ENCODE results near the gene IFT172.
"Not testable (repeated sequence)": the region's sequence is repeated elsewhere in the genome, so short reads cannot be mapped to it uniquely, and the experiment has no call there.

The IFT172 gene, protein sequence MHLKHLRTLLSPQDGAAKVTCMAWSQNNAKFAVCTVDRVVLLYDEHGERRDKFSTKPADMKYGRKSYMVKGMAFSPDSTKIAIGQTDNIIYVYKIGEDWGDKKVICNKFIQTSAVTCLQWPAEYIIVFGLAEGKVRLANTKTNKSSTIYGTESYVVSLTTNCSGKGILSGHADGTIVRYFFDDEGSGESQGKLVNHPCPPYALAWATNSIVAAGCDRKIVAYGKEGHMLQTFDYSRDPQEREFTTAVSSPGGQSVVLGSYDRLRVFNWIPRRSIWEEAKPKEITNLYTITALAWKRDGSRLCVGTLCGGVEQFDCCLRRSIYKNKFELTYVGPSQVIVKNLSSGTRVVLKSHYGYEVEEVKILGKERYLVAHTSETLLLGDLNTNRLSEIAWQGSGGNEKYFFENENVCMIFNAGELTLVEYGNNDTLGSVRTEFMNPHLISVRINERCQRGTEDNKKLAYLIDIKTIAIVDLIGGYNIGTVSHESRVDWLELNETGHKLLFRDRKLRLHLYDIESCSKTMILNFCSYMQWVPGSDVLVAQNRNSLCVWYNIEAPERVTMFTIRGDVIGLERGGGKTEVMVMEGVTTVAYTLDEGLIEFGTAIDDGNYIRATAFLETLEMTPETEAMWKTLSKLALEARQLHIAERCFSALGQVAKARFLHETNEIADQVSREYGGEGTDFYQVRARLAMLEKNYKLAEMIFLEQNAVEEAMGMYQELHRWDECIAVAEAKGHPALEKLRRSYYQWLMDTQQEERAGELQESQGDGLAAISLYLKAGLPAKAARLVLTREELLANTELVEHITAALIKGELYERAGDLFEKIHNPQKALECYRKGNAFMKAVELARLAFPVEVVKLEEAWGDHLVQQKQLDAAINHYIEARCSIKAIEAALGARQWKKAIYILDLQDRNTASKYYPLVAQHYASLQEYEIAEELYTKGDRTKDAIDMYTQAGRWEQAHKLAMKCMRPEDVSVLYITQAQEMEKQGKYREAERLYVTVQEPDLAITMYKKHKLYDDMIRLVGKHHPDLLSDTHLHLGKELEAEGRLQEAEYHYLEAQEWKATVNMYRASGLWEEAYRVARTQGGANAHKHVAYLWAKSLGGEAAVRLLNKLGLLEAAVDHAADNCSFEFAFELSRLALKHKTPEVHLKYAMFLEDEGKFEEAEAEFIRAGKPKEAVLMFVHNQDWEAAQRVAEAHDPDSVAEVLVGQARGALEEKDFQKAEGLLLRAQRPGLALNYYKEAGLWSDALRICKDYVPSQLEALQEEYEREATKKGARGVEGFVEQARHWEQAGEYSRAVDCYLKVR (N-terminal part only)

DNA sequence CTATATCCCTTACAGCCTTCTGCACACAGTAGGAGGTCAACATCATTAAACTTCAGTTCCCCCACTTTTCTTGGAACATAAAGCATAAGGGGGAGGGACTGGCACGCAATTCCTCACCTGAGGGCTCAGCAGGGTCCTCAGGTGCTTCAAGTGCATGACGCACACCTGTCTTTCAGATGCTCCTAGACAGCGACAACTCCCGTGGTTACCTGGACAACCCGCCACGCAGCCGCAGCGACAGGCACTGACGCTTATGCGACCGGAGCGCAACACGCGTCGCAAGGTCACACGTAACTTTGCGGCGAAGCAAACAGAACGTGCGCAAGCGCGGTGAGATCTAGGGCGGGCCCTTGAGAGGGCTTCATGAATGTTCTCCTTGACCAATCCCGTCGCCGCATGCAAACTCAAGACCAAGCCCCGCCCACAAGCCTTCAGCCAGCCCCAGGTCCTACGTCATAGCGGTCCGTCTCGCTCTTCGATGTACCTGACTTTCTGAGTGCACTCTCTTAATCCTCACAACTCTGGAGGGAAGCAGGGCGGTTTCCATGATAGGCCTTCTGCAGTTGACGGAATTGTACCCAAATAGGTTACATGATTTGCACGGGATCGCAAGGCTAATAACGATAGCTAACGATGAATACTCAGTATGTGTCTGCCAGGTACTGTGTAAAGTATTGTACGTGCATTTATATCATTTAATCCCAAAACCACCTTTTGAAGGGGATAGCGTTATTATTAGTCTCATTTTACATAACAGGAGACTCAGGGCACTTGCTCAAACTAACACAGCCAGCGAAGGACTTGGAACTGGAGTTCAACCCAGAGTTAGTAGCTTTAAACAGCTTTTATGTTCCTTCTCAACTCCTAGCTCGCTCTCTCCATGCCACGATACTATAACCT lies at the start of gene IFT172:
IFT172 (minus strand) TSS at position 246 of the 900 bp plus-strand sequence; CDS start at position 156, 90 bp downstream.
- peak; percentile 99 for DNase-seq

DNA sequence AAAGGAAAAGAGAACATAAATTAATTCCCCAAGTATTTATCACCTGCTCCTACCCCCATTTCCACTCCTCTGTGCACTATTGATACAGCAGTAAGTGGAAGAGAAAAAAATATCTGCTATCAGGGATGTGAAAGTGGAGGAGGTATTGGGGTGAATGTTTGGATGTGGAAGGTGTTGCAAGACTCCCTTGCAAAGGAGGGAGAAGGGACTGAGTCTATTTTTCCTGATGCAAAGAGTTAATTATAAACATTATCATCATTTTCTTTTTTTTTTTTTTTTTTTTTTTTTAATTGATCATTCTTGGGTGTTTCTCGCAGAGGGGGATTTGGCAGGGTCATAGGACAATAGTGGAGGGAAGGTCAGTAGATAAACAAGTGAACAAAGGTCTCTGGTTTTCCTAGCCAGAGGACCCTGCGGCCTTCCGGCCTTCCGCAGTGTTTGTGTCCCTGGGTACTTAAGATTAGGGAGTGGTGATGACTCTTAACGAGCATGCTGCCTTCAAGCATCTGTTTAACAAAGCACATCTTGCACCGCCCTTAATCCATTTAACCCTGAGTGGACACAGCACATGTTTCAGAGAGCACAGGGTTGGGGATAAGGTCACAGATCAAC lies 49.4 kb upstream of the IFT172 start:
- DNase-seq: not testable (repeated sequence)

DNA sequence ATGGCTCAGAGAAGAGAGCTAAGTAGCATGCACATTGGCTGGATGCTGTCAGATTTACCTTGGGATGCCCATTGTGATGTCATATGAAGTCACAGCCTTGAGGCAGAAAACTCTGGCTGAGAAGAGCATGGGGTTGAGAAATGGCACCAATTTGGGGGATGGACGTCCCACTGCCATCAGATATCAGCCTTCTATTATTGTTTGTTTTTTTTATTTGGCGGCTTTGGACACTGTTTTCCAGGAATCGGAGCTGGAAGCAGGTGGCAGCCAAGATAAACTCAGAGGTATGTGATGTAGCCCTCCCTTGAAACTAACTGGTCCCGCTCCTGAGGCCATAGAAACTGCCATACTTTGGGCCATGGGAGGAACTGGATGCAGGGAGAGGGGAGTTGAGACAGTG lies 47.7 kb upstream of the IFT172 start:
- no peak for DNase-seq

DNA sequence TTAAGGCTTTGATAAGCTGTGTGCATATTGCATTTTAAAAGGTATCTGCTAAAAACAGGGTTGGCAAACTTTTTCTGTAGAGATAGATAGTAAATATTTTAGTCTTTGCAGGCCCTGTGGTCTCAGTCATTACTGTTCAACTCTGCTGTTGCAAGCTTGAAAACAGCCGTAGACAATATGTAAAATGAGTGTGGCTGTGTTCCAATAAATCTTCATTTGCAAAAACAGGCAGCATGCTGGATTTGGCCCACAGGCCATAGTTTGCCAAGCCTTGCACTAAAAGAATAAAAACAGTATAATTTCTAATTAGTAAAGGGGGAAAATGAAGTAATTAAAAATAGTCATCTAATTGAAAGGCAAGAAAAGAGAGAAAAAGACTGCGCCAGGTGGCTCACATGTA lies 42.4 kb upstream of the IFT172 start:
- DNase-seq: no peak

DNA sequence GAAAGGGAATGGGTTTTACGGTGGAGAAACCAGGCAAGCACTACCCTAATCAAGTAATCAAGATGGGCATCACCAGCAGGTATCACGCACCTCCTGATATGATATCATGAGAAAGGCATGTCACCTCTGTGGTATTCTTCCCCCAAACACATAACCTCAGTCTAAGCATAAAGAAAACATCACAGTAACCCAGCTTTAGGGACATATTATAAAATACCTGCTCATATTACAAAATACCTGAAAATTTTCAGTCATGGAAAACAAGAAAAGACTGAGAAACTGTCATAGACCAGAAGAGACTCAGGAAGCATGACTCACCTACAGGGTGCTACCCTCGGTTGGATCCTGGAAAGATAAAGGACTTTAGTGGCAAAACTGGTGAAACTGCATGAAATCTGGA lies 37.6 kb upstream of the IFT172 start:
- no peak for DNase-seq

DNA sequence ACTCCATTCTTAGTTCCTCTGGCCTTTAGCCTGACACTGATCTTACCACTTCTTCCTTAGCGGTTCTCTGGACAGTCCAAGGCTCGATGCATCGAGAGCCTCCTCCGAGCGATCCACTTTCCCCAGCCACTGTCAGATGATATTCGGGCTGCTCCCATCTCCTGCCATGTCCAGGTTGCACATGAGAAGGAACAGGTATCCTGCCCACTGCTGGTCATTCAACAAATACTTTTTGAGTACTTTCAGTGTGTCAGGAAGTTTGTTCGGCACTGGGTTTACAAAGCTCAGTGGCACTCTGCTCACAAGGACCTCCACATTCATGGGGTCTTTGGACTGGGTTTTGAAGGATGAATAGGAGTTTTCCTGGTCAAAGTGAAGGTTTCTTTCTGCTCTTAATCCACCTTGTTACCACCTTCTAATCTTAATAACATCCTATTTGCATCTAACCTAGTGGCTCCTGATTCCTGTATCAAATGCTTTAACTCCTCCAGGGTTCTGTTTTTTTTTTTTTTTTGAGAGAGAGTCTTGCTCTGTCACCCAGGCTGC lies 32.9 kb upstream of the IFT172 start:
- no peak for DNase-seq

DNA sequence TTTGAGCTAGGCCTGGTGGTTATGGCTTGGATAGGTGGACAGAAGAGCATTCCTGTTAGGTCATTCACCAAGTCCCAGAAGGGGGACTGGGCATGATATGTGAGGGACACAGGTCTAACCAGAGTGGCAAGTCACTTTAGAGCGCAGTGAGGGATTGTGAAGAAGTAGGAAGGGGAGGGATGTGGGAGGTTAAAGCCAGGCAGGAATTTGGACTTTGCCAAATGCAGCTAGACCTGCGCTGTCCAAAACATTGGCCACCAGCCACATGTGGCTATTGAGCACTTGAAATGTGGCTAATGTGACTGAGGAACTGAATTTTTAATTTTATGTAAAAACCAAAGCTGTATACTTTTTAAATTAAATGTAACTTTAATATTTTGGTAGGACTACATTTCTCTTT lies 30.8 kb upstream of the IFT172 start:
- DNase-seq: no peak

DNA sequence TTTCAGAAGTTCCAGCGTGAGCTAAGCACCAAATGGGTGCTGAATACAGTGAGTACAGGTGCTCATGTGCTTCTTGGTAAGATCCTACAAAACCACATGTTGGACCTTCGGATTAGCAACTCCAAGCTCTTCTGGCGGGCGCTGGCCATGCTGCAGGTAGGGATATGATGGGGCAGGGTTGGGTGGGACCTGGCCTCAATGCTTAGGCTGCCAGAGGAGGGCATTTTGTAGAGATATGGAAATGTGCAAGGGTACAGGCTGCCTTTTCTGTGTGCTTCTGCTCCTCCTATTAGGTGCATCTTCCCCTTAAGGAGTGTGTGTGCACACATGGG lies 29.2 kb upstream of the IFT172 start:
- no peak for DNase-seq

DNA sequence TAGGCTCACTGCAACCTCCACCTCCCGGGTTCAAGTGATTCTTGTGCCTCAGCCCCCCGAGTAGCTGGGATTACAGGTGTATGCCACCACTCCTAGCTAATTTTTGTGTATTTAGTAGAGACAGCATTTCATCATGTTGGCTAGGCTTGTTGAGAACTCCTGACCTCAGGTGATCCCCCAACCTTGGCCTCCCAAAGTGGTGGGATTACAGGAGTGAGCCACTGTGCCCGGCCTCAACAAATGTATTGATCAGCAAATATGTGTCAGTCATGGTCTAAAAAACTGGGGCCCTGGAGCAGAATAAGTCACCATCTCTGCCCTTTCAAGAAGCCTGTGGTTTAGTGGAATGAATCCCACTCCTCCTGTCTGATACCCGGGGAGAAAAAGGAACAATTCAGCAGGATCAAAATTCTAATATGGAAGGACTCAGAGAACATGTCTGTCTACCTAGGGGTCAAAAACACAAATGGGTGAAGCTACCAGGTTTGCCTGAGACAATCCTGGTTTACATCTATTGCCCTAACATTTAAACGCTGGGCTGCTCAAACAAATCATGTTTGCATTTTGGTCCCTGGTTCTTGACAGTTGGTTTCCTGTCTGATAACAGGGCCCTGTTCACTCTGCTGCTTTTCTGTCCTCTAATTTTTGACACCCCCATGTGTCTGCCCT lies 28.7 kb upstream of the IFT172 start:
- no peak for DNase-seq

DNA sequence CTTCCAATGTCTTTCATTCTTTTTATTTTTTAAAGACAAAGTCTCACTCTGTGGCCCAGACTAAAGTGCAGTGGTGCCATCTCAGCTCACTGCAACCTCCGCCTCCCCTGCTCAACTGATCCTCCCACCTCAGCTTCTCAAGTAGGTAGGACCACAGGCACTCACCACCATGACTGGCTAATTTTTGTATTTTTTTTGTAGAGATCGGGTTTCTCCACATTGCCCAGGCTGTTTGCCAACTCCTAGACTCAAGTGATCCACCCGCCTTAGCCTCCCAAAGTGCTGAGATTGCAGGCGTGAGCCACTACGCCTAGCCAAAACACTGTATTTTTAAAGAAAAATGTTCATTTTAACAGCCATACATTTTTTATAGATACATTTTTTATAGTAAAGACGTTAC lies 19.8 kb upstream of the IFT172 start:
- peak; percentile 84 for DNase-seq

DNA sequence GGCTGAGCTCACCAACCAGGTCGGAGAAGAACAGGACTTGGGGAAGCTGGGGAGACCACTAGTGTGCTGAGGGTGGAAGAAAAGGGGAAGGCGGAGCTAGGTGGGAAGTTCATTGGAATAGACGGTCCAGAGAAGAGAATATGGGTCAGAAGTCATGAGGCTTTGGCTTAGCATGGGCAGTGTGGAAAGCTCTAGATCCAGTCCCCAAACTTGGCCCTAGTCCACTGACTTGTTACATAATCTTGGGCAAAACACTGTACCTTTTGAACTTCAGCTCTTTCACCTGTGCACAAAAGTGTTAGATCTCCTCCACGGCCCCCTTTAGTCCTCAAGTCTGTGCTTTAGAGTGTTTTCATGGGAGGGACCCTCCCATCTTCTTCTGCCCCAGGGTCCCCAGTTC lies 17.8 kb upstream of the IFT172 start:
- DNase-seq: no peak

DNA sequence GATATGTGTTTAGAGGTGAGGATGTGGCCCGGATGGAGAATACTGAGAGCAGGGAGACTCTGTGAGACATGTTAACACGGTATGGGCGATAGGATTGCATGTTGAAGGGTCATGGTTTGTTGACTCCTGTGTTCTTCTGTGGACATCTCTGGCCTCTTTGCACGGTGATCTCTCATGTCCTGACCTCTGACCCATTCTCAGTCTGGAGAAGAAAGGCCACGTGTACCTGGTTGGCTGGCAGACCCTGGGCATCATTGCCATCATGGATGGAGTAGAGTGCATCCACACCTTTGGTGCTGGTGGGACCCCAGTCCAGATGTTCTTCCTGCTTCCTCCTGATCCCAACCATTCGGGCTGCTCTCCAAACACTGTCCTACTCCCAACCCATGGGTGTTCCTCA lies 17.0 kb upstream of the IFT172 start:
- no peak for DNase-seq

DNA sequence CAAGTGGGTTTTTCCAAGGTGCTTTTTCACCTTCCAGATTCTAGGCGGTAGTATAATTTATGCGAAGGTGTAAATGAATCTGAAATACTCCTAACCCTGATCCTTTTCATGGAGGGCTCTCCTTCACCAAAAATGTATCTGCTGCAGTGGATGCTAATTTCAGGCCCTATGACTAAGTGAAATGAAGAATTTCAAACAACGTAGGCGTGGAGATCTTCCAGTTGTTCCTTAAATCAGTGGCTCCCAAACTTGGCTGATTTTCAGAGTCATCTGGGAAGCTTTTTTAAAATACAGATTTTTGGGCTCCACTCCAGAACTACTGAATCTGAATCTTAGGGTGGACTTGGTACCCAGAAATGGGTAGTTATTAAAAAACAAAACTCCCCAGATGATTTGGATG lies 12.6 kb upstream of the IFT172 start:
- no peak for DNase-seq

DNA sequence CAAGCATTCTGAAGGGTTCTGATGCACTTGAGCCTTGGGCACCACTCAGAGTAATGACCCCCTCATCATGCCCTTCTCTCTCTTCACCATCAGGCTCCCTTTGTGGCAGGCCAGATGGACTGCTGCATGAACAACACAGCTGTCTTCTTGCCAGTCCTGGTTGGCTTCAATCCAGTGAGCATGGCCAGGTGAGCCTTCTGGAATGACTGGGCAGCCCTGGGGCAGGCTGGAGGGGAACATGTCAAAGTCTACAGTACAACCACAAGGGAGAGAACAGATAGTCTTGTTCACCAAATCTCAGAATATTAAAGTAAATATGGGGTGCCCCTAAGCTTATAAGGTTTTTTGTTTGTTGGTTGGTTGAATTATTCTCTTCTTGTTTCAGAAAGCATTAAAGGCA lies 11.5 kb upstream of the IFT172 start:
- peak; percentile 64 for DNase-seq

DNA sequence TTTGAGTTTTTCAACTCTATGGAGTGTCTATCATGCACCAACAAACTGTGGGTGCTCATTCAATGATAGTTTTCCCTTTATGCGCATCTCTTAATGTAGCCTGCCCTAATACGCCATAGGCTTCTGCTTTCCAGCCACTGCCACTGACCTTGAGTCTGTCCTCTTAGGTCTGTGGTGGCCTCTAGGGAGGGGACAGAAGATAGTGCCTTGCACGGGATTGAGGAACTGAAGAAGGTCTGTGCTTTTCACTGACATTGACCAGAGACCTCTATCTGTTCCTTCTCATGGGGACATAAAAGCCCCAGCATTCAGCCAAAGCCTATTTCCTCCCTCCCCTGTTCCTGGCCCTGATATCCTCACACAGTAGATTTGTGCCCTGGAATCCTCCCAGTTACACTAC lies 9.4 kb upstream of the IFT172 start:
- DNase-seq: no peak

DNA sequence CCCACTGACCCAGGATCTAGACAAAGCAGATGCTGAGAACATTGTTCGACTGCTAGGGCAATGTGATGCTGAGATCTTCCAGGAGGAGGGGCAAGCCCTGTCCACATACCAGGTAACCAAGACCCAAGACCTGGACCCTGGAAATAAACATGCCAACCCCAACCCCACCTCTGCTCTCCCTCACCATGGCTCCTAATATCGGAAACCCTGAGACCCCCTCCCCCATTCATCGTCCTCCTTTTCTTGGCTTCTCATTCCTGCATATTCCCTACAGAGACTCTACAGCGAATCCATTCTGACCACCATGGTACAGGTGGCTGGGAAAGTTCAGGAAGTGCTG lies 7.7 kb upstream of the IFT172 start:
- DNase-seq: no peak

DNA sequence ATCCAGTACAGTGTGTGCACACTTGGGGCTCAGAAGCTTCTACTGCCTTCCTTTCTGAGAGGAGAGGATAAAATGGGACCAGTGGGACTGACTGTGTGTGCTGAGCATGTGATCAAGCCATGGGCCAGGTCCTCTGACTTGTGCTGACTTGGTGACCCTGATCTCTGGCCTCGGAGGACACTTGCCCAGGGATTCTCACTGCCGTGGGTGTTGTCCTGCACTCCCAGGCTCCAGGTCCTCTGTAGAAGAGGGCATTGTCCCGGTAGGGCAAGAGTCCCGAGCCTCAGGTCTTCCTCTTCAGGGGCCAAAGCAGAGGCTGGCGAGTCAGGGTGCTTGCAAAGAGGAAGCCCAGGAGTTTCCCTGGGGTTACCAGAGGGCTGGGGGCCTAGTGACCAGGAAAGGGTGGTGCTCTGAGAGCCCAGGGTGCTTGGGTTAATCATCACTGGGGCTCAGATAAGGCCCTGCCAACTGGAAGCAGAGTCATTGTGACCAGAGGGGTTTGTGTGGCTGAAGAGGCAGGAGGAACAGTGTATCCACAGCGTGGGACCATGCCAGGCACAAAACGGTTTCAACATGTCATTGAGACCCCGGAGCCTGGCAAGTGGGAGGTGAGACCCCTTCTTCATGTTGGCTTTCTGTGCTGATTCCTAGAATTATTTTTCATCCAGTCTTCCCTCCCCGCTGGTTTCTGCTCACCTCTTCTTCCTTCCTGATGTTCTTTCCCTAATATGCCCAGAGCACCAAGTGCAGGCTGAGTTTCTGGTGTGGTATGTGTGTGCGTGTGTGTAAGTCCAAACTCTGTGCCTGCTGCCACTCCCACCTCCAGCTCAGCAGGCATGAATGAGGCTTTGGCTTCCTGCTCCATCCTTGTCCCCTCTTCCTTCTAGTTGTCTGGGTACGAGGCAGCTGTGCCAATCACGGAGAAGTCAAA lies 7.1 kb upstream of the IFT172 start, which contains the start of gene GCKR:
GCKR (plus strand) TSS at position 483 of the 931 bp plus-strand sequence; CDS start at position 549, 66 bp downstream.
- no peak for DNase-seq

DNA sequence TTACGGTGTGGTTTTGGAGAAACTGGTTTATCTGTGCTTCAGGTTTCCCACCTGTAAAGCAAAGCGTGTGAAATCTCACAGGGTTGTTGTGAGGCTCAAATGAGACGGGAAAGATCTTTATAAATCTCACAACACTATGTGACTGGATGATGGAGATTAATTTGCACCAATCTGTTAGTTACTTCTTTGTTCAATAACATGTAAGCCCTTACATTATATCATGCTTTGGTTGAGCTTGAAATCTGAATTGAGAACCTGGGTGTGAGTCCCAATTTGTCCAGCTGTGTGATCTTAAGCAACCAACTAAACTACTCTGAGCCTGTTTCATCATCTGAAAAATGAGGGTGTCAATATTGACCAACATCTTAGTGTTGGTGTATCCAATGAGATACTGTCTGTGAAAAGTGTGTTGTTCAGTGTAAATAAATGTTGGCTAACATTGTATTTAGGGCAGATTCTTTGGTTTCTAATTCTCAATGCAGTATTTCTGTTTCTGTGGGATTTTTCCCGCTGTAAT lies 6.4 kb upstream of the IFT172 start:
- DNase-seq: no peak

DNA sequence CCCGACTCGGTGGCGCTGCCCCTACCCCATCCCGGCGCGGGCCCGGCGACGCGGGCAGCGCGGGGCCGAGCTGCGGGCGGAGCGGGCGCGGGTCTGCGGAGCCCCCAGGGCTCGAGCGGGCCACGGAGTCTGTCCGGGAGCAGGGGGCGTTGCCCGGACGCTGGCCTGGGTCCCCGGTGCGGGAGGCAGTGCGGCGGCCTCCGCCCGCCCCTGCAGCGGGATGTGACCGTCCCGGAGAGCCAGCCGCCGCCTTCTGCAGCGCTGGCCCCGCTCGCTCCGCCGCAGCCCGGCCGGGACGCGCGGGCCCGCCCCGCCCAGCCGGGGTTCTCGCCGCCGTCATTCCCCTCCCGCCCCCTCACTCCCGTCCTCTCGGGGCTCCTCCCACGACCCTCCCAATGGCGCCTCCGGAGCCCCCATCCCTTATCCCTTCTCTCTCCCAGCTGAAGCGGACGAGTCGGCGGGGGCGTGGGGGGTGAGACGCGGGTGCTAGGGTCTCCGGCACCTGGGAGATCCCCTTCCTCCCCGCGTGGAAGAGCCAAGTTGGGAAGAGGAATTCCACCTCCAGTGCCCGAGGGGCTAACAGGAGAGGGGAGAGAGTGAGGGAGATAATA lies 5.5 kb upstream of the IFT172 start, which contains the start of gene FNDC4:
FNDC4 (minus strand) TSS at position 257 of the 611 bp plus-strand sequence. CDS start 521 bp downstream, outside the sequence.
- DNase-seq: no peak

All from NCI-H2029 (cell line).